Glutamatergic neuron (in vitro differentiated cells): Measurements from ENCODE around the gene MGST2. TPM values are rescaled to one million over a fixed set of nuclear protein-coding genes. Genes with fewer than 3 reads are reported as not detected.

Experiments used
- DNase-seq: peaks from one replicate; pipeline ENCODE4 v3.0.0; 2022
- H3K27ac Mint-ChIP-seq: one replicate; pipeline ENCODE4 v1.8.0; 2020; ENCODE audit warnings: mild to moderate bottlenecking, mixed read lengths, inconsistent platforms; ENCODE audit not compliant: unreplicated experiment
- H3K27me3 Mint-ChIP-seq: one replicate; pipeline ENCODE4 v1.8.0; 2020; ENCODE audit warnings: mild to moderate bottlenecking, moderate library complexity, mixed read lengths, inconsistent platforms; ENCODE audit not compliant: unreplicated experiment
- H3K36me3 Mint-ChIP-seq: one replicate; pipeline ENCODE4 v1.8.0; 2020; ENCODE audit warnings: mild to moderate bottlenecking, mixed read lengths, inconsistent platforms; ENCODE audit not compliant: unreplicated experiment
- H3K4me1 Mint-ChIP-seq: one replicate; pipeline ENCODE4 v1.8.0; 2020; ENCODE audit warnings: mild to moderate bottlenecking, low read depth, mixed read lengths, inconsistent platforms; ENCODE audit not compliant: unreplicated experiment
- H3K4me3 Mint-ChIP-seq: one replicate; pipeline ENCODE4 v1.8.0; 2020; ENCODE audit warnings: mild to moderate bottlenecking, mixed read lengths, inconsistent platforms; ENCODE audit not compliant: unreplicated experiment
- H3K9me3 Mint-ChIP-seq: one replicate; pipeline ENCODE4 v1.8.0; 2020; ENCODE audit warnings: mild to moderate bottlenecking, moderate library complexity, mixed read lengths, inconsistent platforms; ENCODE audit not compliant: unreplicated experiment
- total RNA-seq: library from RNA; stranded (reverse); fragmentation: NEBNext Ultra II Directional; extraction: Animal tissue kit (Norgen Biotek cat#: 25700); gene quantifications from one replicate; pipeline ENCODE4 v1.2.1, GENCODE V29; 2021; ENCODE audit not compliant: unreplicated experiment
- TF ChIP-seq, protein P1 (sequence below): fragments of 200-600 bp; sonication (generic); IDR thresholded peaks from one replicate; pipeline ENCODE4 v1.5.0; 2021; ENCODE audit not compliant: partially characterized antibody, unreplicated experiment

The MGST2 gene
- total RNA-seq, 1 donor from 2014 or later, result 6.9 TPM

DNA sequence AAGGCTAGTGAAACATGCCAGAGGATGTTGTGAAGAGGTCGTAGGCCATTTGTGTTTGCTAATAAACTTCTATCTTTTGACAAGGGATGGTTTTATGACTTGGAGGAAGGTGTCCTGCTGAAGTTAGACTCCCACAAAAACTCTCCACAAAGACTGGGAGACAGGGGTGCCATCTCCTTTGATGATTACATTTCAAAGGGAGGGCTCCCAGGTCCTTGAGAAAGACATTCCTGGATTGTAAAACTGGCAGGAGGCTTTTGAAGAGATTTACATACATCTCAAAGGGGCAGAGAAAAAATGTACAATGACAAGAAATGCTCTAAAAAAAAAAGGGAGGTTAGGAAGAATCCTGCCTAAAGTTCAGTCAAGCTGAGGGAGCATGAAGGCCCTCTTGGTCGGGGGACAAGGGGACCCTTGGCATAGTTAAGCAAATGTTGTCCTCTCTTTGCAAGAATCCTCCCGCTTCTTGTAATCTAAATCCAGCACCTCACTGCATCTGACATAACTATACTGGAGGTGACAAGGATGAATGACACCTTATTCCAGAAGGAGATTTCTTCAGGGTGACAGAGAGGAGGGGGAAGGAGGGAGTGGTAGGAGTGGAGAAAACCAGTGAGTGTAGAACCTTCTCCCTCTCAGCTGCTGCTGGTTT lies 41.1 kb upstream of the MGST2 start:
- no peak for DNase-seq
- no peak overlapping the region for H3K4me3 Mint-ChIP-seq
- TF ChIP-seq, protein P1, sequence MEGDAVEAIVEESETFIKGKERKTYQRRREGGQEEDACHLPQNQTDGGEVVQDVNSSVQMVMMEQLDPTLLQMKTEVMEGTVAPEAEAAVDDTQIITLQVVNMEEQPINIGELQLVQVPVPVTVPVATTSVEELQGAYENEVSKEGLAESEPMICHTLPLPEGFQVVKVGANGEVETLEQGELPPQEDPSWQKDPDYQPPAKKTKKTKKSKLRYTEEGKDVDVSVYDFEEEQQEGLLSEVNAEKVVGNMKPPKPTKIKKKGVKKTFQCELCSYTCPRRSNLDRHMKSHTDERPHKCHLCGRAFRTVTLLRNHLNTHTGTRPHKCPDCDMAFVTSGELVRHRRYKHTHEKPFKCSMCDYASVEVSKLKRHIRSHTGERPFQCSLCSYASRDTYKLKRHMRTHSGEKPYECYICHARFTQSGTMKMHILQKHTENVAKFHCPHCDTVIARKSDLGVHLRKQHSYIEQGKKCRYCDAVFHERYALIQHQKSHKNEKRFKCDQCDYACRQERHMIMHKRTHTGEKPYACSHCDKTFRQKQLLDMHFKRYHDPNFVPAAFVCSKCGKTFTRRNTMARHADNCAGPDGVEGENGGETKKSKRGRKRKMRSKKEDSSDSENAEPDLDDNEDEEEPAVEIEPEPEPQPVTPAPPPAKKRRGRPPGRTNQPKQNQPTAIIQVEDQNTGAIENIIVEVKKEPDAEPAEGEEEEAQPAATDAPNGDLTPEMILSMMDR, result no peak

DNA sequence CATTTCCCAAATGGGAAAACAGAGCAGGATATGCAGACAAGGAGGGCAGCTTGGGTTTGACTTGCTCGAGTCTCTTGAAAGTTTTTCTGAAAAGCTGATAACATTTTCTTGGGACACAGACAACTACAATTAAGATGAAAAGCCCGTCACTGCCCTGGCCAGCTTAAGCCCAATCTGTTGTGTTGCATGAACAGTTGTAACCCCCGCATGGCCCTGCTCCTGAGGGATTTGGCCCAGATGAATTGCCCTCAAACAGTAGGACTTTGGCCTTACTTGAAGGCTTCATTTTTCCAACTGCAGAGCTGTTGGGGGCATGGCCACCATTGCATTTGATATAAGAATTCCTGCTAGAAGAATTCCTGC lies 40.5 kb upstream of the MGST2 start:
- no peak for DNase-seq
- H3K27ac Mint-ChIP-seq, result no peak overlapping the region
- peaks cover 2% of the 10 kb centered on the region for H3K27me3 Mint-ChIP-seq
- TF ChIP-seq, protein P1, result no peak
- peaks cover 6% of the 10 kb centered on the region for H3K4me1 Mint-ChIP-seq
- peaks cover 1% of the 10 kb centered on the region for H3K9me3 Mint-ChIP-seq
- H3K4me3 Mint-ChIP-seq, result no peak overlapping the region
- no peaks in the 10 kb centered on the region for H3K36me3 Mint-ChIP-seq

More for the DNA sequence above, 41.1 kb upstream of the MGST2 start:
- Mint-ChIP-seq H3K36me3 (no peaks in the 10 kb centered on the region), H3K27me3 (peaks cover 2% of the 10 kb centered on the region), H3K27ac (no peak overlapping the region), H3K9me3 (no peaks in the 10 kb centered on the region), H3K4me1 (peaks cover 6% of the 10 kb centered on the region)

DNA sequence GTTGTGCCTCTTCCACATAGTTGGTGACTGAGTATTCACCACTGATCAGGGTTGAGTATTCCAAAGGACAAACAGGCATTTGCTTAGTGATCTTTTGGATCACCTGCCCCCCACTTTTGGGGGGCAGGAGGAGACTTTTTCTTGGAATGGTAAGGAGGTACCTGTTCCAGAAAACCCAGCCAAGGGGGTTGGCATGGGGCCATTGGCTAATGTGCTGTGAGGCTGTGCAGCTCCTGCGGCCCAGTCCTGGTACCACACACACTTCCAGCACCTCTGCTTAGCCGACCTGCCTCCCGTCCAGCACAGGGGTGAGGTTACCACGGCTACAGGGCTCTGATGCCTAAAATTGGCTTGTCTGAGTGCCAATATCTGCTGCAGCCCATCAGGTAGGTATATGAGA lies 40.1 kb upstream of the MGST2 start:
- TF ChIP-seq, protein P1, result no peak
- DNase-seq, result no peak
- H3K27me3 Mint-ChIP-seq, result peaks cover 2% of the 10 kb centered on the region
- no peak overlapping the region for H3K4me3 Mint-ChIP-seq
- peaks cover 2% of the 10 kb centered on the region for H3K9me3 Mint-ChIP-seq
- H3K27ac Mint-ChIP-seq, result no peak overlapping the region
- H3K4me1 Mint-ChIP-seq, result peaks cover 6% of the 10 kb centered on the region
- H3K36me3 Mint-ChIP-seq, result no peaks in the 10 kb centered on the region

- TF ChIP-seq, protein P1, result no peak
- H3K9me3 Mint-ChIP-seq, result peaks cover 2% of the 10 kb centered on the region
- peaks cover 1% of the 10 kb centered on the region for H3K27me3 Mint-ChIP-seq
- no peak overlapping the region for H3K27ac Mint-ChIP-seq
- no peak for DNase-seq
- H3K4me1 Mint-ChIP-seq, result peaks cover 6% of the 10 kb centered on the region
- H3K4me3 Mint-ChIP-seq, result peak overlapping the region; percentile 22
- H3K36me3 Mint-ChIP-seq, result no peaks in the 10 kb centered on the region
Measured at GRCh38 chr4:139628184-139629012, 37.2 kb upstream of the MGST2 start.
